OCI-M2 (cell line): ENCODE data around the gene BTNL9.
"Not testable (repeated sequence)": the region's sequence is repeated elsewhere in the genome, so short reads cannot be mapped to it uniquely, and the experiment has no call there.

Experiments used
- DNase-seq: peaks from one replicate; lab custom pipeline; 2025; ENCODE audit not compliant: unreplicated experiment; lab: John Stamatoyannopoulos, UW

The BTNL9 gene

GRCh38 chr5:181042722-181043121 is 2.7 kb downstream of the BTNL9 start:
- no peak for DNase-seq

GRCh38 chr5:181043285-181044092 is 3.4 kb downstream of the BTNL9 start:
- DNase-seq: no peak

GRCh38 chr5:181044093-181044599 is 4.1 kb downstream of the BTNL9 start:
- DNase-seq: no peak

GRCh38 chr5:181044662-181045305 is 4.7 kb downstream of the BTNL9 start:
- DNase-seq: no peak

- DNase-seq: no peak
These were observed 5.2 kb downstream of the BTNL9 start for GRCh38 chr5:181045316-181045715.

- not testable (repeated sequence) for DNase-seq
These were observed 5.8 kb downstream of the BTNL9 start for GRCh38 chr5:181045857-181046256.

GRCh38 chr5:181047288-181047687 is 7.2 kb downstream of the BTNL9 start:
- no peak for DNase-seq

- no peak for DNase-seq
These were observed 7.9 kb downstream of the BTNL9 start for GRCh38 chr5:181047921-181048320.

GRCh38 chr5:181050016-181050415 is 9.9 kb downstream of the BTNL9 start:
- no peak for DNase-seq

GRCh38 chr5:181051841-181052671 is 12.0 kb downstream of the BTNL9 start:
- no peak for DNase-seq

GRCh38 chr5:181052672-181053487 is 12.8 kb downstream of the BTNL9 start:
- no peak for DNase-seq

GRCh38 chr5:181053488-181054121 is 13.5 kb downstream of the BTNL9 start:
- no peak for DNase-seq

GRCh38 chr5:181054138-181054537 is 14.1 kb downstream of the BTNL9 start:
- no peak for DNase-seq

GRCh38 chr5:181054871-181055459 is 14.9 kb downstream of the BTNL9 start:
- no peak for DNase-seq

GRCh38 chr5:181056431-181056830 is 16.4 kb downstream of the BTNL9 start:
- DNase-seq: no peak

GRCh38 chr5:181058321-181058720 is 18.3 kb downstream of the BTNL9 start:
- DNase-seq: no peak

- DNase-seq: no peak
These were observed 18.8 kb downstream of the BTNL9 start for GRCh38 chr5:181058786-181059296.

- no peak for DNase-seq
These were observed 19.5 kb downstream of the BTNL9 start for GRCh38 chr5:181059297-181060230.

GRCh38 chr5:181060231-181060590 is 20.1 kb downstream of the BTNL9 start:
- no peak for DNase-seq
